Measurements from ENCODE around the gene RGP1.
A peak's percentile ranks its signal among the peaks of the same experiment; 100 is the strongest.

RGP1 gene

DNA sequence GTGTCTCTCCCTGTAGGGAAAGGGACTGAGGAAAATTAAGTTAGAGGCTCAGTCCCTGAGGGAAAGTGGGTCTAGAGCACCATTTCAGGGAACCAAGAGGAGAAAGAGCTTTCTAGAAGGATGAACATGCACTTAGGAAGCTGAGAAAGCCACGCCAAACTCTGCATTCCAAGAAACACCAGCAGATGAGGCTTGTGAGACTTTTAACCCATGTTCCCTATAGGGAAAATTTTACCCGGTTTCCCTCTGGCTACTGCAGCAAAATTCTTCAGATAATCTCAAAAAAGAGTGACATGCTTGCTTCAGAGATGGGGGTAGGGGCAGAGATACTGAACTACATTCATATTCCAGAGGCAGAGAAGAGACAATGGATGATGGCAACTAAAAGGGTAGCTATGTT is 25.7 kb upstream of the RGP1 start:
- no peak for DNase-seq

DNA sequence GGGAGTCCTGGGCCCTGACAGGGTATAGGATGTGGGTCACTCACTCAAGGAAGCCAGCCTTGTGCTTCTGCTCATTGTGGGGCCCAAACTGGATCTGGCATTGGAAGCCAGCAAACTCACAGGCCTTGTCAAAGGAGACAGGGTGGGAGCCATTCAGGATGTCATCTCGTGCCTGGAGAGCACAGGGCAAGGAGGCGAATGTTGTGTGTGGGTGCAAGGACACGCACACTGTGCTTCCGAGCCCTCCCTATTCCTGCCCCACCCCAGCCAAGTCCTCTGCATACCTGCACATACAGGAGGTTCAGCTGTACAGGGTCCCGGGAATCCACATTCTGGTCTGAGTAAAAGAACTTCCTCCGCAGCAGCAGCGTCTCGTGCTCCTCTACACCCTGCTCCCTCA is 25.2 kb upstream of the RGP1 start:
- DNase-seq, result no peak

GRCh38 chr9:35725362-35725761 is 23.7 kb upstream of the RGP1 start:
- no peak for DNase-seq

- DNase-seq, result no peak
These were observed 22.2 kb upstream of the RGP1 start for GRCh38 chr9:35726931-35727330.

- no peak for DNase-seq
These were observed 21.4 kb upstream of the RGP1 start for GRCh38 chr9:35727676-35728040.

- no peak for DNase-seq
These were observed 20.8 kb upstream of the RGP1 start for GRCh38 chr9:35728041-35728971.

- DNase-seq, result no peak
These were observed 20.0 kb upstream of the RGP1 start for GRCh38 chr9:35729101-35729500.

DNA sequence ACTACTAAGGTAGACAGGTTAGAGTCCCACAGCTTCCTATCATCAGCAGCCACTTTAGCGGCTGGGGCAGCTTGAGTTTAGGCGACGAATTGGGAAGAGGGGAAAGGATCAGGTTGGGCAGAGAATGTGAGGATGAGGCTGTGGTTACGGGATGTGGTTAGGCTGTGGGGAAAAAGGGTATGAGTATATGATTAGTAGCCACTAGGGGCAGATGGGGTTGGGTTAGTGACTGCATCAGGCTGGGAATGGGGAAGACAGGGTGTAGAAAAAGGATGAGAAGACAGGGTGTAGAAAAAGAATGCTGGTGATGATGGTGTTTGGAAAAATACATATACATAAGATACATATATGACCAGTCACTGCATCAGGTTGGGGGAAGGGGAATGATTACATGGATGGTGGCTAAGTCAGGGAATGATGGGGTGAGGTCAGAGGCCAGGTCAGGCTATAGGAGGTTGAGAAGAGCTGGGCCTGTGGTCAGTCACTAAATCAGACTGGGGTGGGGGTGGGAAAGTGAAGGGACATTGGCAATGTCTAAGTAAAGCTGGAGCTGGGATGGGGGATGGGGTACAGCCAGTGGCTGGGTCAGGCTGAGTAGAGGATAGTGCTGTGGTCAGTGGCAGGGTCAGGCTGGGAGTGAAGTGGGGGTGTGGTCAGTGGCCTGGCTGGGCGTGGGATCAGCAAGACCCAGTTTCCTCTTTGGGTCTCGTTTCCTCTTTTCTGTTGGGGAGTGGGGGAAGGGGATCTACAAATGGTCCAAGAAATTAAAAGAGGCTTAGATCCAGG is 19.2 kb upstream of the RGP1 start:
- DNase-seq, result no peak

DNA sequence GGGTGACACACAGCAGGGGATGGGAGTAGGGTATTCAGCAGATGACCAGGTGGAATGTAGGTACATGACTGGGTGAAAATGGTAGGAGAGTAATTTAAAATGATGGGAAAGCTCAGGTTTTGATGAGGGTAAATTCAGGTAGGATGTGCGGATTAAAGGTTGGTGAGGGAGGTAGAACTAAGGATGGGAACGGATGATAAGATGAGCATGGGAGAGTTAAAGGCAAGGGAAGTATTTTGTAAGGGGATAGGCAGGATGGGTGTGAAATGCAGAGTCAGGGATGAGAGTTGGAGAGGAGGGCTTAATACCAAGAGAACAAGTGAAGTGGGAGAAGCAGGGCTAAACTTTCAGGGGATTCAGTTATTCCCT is 18.6 kb upstream of the RGP1 start:
- DNase-seq, result no peak

DNA sequence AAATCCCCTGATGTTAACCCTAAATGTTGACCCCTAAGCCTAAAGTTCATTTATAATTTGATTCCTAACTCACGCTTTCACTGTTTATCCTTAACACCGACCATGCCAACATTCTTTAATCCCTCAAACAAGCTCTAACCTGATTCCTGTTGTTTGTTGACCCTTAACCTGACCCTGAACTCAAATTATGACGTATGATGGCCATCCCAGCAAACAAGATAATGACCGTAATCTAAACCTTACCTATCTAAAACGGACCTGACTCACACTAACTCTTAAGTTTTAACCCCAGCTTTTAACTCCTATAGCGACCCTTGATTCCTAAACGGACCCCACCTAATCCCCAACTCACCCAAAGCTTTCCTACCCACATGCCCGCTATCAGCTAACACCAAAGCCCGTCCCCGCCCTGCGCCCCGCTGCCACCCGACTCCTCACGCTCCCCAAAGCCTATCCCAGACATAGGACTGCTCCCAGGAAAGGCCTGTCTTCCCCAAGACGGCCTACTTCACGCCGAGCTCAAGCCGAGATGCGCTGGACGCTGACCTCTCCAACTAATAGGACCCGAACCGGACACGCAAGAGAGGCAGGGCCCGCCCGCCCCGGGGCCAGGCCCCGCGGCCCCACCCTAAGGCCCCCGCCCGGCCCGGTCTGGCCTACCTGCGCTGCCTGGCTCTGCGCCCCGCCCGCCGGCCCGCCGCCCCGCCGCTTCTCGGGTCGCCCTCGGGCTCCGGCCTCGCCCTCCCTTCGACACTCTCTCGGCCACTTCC is 17.5 kb upstream of the RGP1 start:
- DNase-seq, result no peak

DNA sequence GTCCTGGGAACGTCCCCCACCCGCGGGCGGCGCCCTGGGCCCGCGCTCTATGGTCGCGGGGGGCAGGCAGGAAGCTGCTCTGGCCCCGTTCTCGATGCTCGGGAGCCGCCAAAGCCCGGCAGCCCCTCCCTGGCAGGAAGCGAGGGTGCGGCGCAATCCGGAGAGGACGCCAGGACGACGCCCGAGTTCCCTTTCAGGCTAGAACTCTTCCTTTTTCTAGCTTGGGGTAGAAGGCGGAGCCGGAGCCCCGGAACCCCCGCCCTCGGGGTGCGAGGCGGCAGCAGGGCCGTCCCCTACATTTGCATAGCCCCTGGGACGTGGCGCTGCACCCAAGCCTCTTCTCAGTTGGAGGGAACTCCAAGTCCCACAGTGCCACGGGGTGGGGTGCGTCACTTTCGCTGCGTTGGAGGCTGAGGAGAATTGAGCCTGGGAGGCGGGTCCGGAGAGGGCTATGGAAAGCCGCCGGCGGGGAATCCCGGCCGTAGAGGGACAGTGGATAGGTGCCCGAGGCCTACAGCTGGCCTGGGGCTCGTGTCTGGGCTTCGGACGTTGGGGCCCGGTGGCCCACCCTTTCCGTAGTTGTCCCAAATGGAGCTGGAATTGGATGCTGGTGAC is 16.8 kb upstream of the RGP1 start, which contains the start of the genes CREB3 and TLN1:
Gene CREB3 (plus strand): TSS at position 482 of the 615 bp plus-strand sequence. CDS start 107 bp downstream, at position 589.
Gene TLN1 (minus strand): TSS at position 11 of the 615 bp plus-strand sequence. CDS start 6,501 bp downstream, outside the sequence.
- DNase-seq, result peak; percentile 95

DNA sequence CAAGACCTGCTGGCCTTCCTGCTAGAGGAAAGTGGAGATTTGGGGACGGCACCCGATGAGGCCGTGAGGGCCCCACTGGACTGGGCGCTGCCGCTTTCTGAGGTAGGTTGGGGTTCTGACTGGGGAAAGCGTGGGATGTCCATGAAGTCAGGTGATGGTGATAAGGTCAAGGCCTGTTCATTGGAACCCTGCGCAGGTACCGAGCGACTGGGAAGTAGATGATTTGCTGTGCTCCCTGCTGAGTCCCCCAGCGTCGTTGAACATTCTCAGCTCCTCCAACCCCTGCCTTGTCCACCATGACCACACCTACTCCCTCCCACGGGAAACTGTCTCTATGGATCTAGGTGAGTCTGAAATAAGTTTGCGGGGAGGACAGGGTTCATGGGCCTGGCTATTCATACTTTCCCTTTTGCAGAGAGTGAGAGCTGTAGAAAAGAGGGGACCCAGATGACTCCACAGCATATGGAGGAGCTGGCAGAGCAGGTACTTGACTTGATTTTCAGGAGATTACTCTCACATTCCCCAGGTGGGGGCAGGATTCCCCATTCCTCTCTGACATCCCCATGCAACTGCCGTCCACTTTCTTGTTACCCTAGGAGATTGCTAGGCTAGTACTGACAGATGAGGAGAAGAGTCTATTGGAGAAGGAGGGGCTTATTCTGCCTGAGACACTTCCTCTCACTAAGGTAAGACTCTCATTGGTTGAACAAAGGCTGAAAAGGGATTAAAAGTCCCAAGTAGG is 16.1 kb upstream of the RGP1 start:
- DNase-seq, result no peak

GRCh38 chr9:35734096-35734495 is 15.0 kb upstream of the RGP1 start:
- DNase-seq, result no peak

- DNase-seq, result peak; percentile 51
These were observed 12.9 kb upstream of the RGP1 start for GRCh38 chr9:35736201-35736633.

- DNase-seq, result no peak
These were observed 11.9 kb upstream of the RGP1 start for GRCh38 chr9:35737143-35737542.

DNA sequence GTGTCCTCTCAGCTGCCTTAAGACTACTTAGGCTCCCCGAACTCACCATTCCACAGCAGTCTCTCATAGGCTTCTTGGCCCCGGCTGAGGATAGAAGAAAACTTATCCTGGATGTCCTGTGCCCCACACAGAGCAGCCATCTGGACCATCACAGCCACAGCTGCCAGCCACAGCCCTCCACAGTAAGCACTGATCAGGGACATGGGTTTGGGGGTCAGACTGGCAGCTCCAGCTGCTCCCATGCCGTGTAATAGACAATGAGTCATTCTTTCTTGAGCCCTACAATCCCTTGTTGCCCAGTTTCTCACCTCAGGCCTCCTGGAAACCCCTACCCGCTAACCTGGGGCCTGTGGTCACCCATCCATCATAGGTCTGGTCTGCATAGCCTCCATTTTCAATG is 10.9 kb upstream of the RGP1 start:
- no peak for DNase-seq

GRCh38 chr9:35738924-35739323 is 10.2 kb upstream of the RGP1 start:
- no peak for DNase-seq

- DNase-seq, result no peak
These were observed 8.8 kb upstream of the RGP1 start for GRCh38 chr9:35740243-35740642.

- no peak for DNase-seq
These were observed 7.3 kb upstream of the RGP1 start for GRCh38 chr9:35741740-35742139.

- no peak for DNase-seq
These were observed 5.6 kb upstream of the RGP1 start for GRCh38 chr9:35743452-35743851.

GRCh38 chr9:35743880-35744518 is 5.1 kb upstream of the RGP1 start:
- no peak for DNase-seq
